ENCODE data around the gene BRCA1.

DNA sequence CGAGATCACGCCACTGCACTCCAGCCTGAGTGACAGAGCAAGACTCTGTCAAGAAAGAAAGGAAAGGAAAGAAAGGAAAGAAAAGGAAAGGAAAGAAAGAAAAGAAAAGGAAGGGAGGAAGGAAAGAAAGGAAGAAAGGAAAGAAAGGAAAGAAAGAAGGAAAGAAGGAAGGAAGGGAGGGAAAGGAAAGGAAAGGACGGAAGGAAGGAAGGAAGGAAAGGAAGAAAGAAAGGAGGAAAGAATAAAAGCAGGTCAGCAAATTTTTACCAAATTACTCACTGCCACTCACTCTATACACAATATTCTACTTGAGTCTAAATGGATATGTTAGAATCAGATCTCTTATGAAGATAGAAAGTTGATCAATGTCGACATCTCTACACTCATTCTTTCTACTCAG, 50.3 kb downstream of the BRCA1 start:
- TF ChIP-seq YY1 (IDR thresholded peaks at IDR 0.05; ENCODE audit: insufficient read depth, insufficient read length): no peak
- no peak for TF ChIP-seq ZNF274 (IDR thresholded peaks at IDR 0.05; ENCODE audit: low read depth, low read length)
- no peak for TF ChIP-seq SUZ12 (IDR thresholded peaks at IDR 0.05; ENCODE audit: extremely low read depth, insufficient read depth, insufficient read length)
